GM12865 (cell line): ENCODE measurements around the gene BCL2L1.

Source experiments
- DNase-seq: peaks from one replicate; pipeline ENCODE4 v3.0.0; 2010; ENCODE audit warnings: low read depth
- H3K4me3 ChIP-seq: 2 replicates; pipeline ENCODE4 v1.5.1; 2011; ENCODE audit warnings: mild to moderate bottlenecking, low read depth, low read length, control low read depth
- TF ChIP-seq, protein P1 (sequence below): IDR thresholded peaks from 2 replicates; pipeline ENCODE4 v1.5.1; 2011; ENCODE audit warnings: low read length, control low read depth, low read depth, inconsistent platforms; ENCODE audit not compliant: insufficient read depth; ENCODE audit errors: missing control alignments

BCL2L1 gene

DNA sequence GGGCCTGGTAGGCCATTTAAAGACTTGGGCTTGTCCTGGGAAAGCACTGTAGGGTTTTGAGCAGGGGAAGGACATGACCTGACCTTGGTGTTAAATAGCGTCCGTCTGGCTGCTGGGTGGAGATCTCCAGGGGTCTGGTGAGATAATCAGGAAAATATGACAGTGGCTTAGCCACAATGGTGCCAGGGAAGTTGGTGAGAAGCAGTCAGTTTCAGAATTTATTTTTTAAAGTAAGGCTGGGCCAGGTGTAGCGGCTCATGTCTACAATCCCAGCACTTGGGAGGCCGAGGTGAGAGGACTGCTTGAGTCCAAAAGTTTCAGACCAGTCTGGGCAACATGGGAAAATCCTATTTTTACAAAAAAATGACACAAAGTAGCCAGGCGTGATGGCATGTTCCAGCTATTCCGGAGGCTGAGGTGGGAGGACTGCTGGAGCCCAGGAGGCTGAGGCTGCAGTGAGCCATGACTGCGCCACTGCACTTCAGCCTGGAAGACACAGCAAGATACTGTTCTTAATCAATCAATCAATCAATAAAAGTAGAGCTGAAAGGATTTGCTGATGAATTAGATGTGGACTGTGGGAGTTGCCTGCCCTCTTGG, 41.4 kb downstream of the BCL2L1 start:
- H3K4me3 ChIP-seq: no peak overlapping the region
- no peak for DNase-seq
- TF ChIP-seq, protein P1, sequence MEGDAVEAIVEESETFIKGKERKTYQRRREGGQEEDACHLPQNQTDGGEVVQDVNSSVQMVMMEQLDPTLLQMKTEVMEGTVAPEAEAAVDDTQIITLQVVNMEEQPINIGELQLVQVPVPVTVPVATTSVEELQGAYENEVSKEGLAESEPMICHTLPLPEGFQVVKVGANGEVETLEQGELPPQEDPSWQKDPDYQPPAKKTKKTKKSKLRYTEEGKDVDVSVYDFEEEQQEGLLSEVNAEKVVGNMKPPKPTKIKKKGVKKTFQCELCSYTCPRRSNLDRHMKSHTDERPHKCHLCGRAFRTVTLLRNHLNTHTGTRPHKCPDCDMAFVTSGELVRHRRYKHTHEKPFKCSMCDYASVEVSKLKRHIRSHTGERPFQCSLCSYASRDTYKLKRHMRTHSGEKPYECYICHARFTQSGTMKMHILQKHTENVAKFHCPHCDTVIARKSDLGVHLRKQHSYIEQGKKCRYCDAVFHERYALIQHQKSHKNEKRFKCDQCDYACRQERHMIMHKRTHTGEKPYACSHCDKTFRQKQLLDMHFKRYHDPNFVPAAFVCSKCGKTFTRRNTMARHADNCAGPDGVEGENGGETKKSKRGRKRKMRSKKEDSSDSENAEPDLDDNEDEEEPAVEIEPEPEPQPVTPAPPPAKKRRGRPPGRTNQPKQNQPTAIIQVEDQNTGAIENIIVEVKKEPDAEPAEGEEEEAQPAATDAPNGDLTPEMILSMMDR: no peak

DNA sequence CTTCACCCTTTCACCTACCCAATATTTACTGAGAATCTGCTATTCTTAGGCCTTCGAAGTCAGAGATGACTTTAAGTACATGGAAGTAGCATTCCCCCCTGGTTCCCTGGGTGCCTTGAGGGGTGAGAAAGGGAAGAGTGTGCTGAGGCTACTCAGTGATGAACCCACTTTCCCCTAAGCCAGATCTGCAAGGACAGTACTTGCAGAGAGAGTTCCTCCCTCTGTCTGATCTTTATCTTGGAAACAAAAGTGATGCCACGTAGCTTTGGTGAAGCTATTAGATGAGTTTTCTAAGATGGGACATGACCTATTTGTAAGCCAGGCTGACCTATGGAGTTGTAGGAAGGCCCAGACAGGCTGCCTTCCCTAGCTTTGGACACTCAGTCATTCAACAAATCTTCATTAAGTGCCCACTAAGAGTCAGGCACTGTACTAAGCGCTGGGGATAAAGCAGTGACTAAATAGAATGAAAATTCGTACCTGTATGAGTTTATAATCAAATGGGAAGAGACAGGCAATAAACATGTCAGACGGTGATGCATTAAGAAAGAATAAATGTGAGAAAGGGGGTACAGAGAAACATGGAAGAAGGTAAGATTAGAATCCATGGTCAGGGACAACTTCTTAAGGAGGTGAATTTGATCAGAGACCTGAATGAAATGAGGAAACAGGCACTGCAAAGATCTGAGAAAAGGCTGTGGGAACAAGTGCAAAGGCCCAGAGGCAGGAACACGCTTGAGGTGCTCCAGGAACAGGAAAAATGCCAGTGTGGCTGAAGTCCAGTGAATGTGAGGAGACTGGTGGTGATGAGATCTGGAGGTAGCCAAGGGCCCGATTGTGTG, 42.2 kb downstream of the BCL2L1 start:
- H3K4me3 ChIP-seq: no peak overlapping the region
- DNase-seq: no peak

DNA sequence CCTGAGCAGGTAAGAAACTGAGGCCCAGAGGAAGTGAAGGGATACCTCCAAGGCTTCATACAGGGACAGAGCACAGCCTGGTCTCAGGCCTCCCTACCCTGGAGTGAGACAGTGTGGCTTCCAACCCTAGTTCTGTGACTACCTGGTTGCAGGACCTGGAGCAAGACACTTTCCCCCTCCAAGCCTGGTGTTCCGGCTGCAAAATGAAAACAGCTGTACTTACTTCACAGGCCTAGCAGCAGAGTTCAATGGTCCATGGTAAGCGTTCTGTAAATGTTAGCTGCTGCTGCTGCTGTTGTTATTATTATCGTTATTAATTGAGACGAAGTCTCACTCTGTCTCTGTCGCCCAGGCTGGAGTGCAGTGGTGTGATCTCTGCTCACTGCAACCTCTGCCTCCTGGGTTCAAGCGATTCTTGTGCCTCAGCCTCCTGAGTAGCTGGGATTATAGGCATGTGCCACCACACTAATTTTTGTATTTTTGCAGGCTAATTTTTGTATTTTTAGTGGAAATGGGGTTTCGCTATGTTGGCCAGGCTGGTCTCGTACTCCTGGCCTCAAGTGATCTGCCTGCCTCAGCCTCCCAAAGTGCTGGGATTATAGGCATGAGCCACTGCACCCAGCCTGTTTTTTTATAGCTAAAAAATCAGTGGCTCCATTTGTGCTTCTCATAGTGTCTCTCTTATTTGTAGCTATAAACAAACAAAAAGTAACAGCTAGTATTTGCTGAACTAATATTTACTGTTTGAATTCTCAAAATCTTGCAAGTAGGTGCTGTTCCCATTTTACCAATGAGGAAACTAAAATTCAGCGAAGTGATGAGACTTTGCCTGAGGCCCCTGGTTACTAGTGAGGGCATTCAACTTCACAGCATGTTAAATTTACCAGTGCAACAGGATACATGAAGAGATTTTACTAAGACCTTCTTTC, 43.0 kb downstream of the BCL2L1 start:
- TF ChIP-seq, protein P1: no peak
- H3K4me3 ChIP-seq: no peak overlapping the region
- DNase-seq: no peak

More for the DNA sequence above, 42.2 kb downstream of the BCL2L1 start:
- TF ChIP-seq, protein P1: no peak

DNA sequence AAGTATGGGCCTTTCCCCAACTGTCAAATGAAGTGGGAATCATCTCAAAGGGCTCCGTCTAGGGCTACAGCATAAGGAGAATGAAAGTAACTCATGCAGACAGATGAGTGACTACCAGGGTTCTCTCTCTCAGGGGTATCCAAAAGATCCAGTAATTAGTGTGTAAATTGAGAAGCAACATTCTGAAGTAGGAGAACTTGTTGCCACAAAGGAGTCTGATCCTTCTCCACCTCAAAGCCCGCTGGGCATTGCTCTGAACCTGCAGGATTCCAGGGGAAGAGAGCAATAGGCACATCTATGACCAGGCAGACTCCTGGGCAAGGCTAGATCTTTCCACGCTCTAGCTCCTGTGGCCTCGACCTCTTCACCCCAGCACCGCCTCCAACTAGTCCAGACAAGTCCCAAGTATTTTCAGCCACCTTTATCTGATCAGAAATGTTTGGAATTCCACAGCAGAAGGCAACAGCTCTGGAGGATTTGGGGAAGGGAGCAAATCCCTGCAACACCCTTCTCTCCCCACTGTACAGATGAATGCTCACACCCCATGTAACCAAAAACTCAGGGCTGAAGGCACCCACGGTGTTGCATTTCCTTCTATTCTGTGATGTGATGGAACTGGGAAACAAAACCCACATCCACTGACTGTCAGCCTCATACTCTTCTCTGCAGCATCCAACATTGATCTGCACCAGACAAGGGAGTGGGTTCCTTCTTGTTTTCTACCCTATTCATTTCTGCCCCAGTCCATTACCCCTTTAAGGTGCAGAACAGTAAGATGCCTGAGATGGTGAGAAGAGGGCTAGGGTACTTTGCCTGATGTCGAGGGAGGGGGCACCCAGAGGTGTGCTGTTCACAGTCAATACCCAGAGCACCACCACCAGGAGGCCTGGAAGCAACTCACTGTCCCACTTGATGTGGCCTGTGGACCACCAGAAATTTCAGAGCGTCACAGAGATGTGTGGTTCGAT, 44.0 kb downstream of the BCL2L1 start:
- no peak overlapping the region for H3K4me3 ChIP-seq
- DNase-seq: no peak
- TF ChIP-seq, protein P1: no peak

DNA sequence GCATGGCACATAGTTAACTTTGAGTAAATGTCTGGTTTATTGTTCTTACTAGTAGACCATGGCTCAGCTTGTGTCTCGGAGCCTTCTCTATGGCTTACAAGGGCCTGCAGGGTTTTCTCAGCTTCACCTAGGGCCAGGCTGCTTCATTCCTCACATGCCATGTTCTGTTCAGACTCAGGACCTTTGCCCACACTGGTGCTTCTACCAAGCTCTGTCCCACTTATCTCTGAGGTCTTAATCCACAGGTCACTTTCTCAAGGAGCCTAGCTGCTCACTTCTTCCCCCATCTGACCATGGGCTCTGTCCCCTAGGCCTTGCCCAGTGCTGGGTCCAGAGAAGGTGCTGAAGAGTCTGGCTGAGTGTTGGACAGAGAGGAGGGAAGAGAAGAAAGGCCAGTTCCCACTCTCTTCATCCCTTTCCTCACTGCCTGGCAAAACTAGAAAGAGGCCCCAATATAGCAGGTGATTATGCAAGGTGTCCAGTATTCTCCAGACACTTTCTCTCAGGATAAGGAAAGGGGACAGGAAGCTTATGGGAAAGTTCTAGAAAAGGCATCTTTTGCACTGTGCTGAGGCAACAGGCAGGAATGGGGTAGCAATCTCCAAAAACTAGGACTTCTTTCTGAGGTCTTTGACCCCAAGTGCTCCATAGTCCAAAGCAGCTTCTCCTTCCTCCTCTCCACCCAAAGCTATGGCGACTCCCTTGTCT, 45.0 kb downstream of the BCL2L1 start:
- DNase-seq: no peak
- no peak overlapping the region for H3K4me3 ChIP-seq
- TF ChIP-seq, protein P1: no peak

DNA sequence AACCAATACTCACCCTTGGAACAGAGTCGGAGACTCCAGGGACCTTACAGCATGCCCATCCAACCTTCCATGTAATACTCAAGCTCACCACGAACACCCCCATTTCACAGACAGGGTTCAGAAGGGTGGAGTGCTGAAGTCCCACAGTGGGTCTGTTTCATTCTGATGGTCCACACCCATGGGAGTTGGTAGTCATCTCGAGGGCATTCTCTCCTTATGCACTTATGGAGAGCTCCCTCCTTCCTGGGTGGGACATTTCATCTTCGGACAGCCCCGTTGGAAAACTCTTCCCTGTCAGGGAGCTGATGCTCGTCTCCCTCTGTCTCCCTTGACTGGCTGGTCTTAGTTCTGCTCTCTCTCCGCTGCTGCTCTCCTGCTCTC, 46.1 kb downstream of the BCL2L1 start:
- DNase-seq: no peak

More for the DNA sequence above, 46.1 kb downstream of the BCL2L1 start:
- H3K4me3 ChIP-seq: peak overlapping the region; percentile 87
- TF ChIP-seq, protein P1: no peak
